Measurements from ENCODE around the gene NSD2. TPM values are rescaled to one million over a fixed set of nuclear protein-coding genes. Genes with fewer than 3 reads are reported as not detected.

Gene NSD2
- total RNA-seq, 1 experiment from 2014 or later = 69.0 TPM

DNA sequence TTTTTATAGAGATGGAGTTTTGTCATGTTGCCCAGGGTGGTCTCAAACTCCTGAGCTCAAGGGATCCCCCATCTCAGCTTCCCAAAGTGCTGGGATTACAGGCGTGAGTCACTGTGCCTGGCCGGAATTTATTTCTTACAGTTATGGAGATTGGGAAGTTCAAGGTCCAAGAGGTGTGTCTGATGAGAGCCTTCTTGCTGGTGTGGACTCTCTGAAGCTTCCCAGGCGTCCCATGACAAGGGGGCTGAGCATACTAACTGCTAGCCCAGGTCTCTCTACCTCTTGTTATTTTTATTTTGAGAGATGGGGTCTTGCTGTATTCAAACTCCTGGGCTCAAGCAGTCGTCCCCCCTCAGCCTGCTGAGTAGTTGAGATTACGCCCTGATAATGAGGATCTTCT is 2.9 kb upstream of the NSD2 start:
- BruUV-seq (replicated peaks) = no TSS peak
- Histone ChIP-seq H4K20me1 (ENCODE audit: low read length) (no peaks in the 10 kb centered on the region), H3K79me2 (ENCODE audit: low read length) (peaks cover 15% of the 10 kb centered on the region), H2AFZ (ENCODE audit: low read length) (no peak overlapping the region), H3K27me3 (ENCODE audit: low read length) (no peaks in the 10 kb centered on the region), H3K36me3 (ENCODE audit: low read depth, low read length) (no peaks in the 10 kb centered on the region), H3K4me2 (ENCODE audit: low read length) (no peak overlapping the region), H3K9ac (ENCODE audit: low read length) (no peak overlapping the region), H3K9me2 (replicated peaks; ENCODE audit: low read length) (no peaks in the 10 kb centered on the region), H3K4me1 (ENCODE audit: insufficient read depth, low read length) (peaks cover 13% of the 10 kb centered on the region), H3K27ac (ENCODE audit: low read length) (no peak overlapping the region), H3K4me3 (ENCODE audit: low read length) (no peak overlapping the region), H3F3A (ENCODE audit: low read length, unreplicated experiment) (no peaks in the 10 kb centered on the region), H3K9me3 (ENCODE audit: low read length) (no peaks in the 10 kb centered on the region)
- TF ChIP-seq, protein P1, sequence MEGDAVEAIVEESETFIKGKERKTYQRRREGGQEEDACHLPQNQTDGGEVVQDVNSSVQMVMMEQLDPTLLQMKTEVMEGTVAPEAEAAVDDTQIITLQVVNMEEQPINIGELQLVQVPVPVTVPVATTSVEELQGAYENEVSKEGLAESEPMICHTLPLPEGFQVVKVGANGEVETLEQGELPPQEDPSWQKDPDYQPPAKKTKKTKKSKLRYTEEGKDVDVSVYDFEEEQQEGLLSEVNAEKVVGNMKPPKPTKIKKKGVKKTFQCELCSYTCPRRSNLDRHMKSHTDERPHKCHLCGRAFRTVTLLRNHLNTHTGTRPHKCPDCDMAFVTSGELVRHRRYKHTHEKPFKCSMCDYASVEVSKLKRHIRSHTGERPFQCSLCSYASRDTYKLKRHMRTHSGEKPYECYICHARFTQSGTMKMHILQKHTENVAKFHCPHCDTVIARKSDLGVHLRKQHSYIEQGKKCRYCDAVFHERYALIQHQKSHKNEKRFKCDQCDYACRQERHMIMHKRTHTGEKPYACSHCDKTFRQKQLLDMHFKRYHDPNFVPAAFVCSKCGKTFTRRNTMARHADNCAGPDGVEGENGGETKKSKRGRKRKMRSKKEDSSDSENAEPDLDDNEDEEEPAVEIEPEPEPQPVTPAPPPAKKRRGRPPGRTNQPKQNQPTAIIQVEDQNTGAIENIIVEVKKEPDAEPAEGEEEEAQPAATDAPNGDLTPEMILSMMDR (conservative IDR thresholded peaks at IDR 0.05; ENCODE audit: low read depth, low read length) = no peak
- TF ChIP-seq EZH2 (IDR thresholded peaks at IDR 0.05; ENCODE audit: low read length, unreplicated experiment) (no peak), EZH2phosphoT487 (IDR thresholded peaks at IDR 0.05; ENCODE audit: borderline replicate concordance, low read length) (no peak)
- CTCF ChIA-PET = interaction anchor here (0.6 kb wide), 1 partner anchor 44 kb away, joined by 13 read pairs; no protein-coding TSS in a partner anchor
- intact Hi-C loops (cut with micrococcal nuclease) = no loop called here
- no peak for DNase-seq
- POLR2A ChIA-PET (ENCODE audit: unreplicated experiment) = interaction anchor here (0.6 kb wide), 1 partner anchor 545 kb away, joined by 10 read pairs; no protein-coding TSS in a partner anchor
- no peak for ATAC-seq

DNA sequence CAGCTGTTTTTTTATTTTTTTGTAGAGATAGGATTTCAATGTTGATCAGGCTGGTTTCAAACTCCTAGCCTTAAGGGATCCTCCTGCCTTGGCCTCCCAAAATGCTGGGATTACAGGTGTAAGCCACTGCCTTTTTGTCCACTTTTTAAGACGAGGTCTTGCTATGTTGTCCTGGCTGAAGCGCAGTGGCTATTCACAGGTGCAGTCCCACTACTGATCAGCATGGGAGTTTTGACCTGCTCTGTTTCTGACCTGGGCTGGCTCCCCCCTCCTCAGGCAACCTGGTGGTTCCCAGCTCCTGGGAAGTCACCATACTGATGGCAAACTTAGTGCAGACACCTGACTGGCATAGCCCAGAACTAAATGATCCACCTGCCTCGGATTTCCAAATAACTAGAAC is 2.3 kb upstream of the NSD2 start:
- no peak for TF ChIP-seq EZH2phosphoT487 (IDR thresholded peaks at IDR 0.05; ENCODE audit: borderline replicate concordance, low read length)
- TF ChIP-seq, protein P1 (conservative IDR thresholded peaks at IDR 0.05; ENCODE audit: low read depth, low read length) = no peak
- Histone ChIP-seq H3K36me3 (ENCODE audit: low read depth, low read length) (no peaks in the 10 kb centered on the region), H3K27me3 (ENCODE audit: low read length) (no peaks in the 10 kb centered on the region), H3K4me2 (ENCODE audit: low read length) (no peak overlapping the region), H3K4me3 (ENCODE audit: low read length) (no peak overlapping the region), H3K27ac (ENCODE audit: low read length) (no peak overlapping the region), H3F3A (ENCODE audit: low read length, unreplicated experiment) (no peaks in the 10 kb centered on the region), H3K79me2 (ENCODE audit: low read length) (peaks cover 21% of the 10 kb centered on the region), H3K9me2 (replicated peaks; ENCODE audit: low read length) (no peaks in the 10 kb centered on the region), H3K9ac (ENCODE audit: low read length) (no peak overlapping the region), H3K9me3 (ENCODE audit: low read length) (no peaks in the 10 kb centered on the region), H4K20me1 (ENCODE audit: low read length) (peaks cover 5% of the 10 kb centered on the region), H2AFZ (ENCODE audit: low read length) (no peak overlapping the region), H3K4me1 (ENCODE audit: insufficient read depth, low read length) (peaks cover 19% of the 10 kb centered on the region)
- ChIA-PET POLR2A (ENCODE audit: unreplicated experiment) (no interaction called here), CTCF (no interaction called here)
- BruUV-seq (replicated peaks) = no TSS peak
- DNase-seq (no peak), ATAC-seq (no peak)
- intact Hi-C loops (cut with micrococcal nuclease) = no loop called here

GRCh38 chr4:1869530-1870327 is 1.5 kb upstream of the NSD2 start:
- Histone ChIP-seq H3K79me2 (ENCODE audit: low read length) (peaks cover 29% of the 10 kb centered on the region), H3K4me1 (ENCODE audit: insufficient read depth, low read length) (peaks cover 25% of the 10 kb centered on the region)
- ATAC-seq = no peak

More at GRCh38 chr4:1869530-1870327, 1.5 kb upstream of the NSD2 start:
- ChIA-PET POLR2A (ENCODE audit: unreplicated experiment) (no interaction called here), CTCF (interaction anchor here (0.5 kb wide), 1 partner anchor 102 kb away, joined by 6 read pairs; no protein-coding TSS in a partner anchor)
- DNase-seq = no peak
- Histone ChIP-seq H3K27me3 (ENCODE audit: low read length) (no peaks in the 10 kb centered on the region), H3K36me3 (ENCODE audit: low read depth, low read length) (no peaks in the 10 kb centered on the region), H3K4me3 (ENCODE audit: low read length) (peak overlapping the region; percentile 67), H3K9ac (ENCODE audit: low read length) (peak overlapping the region; percentile 85), H3K4me2 (ENCODE audit: low read length) (peak overlapping the region; percentile 78), H3K9me2 (replicated peaks; ENCODE audit: low read length) (no peaks in the 10 kb centered on the region), H4K20me1 (ENCODE audit: low read length) (peaks cover 11% of the 10 kb centered on the region), H3K9me3 (ENCODE audit: low read length) (no peaks in the 10 kb centered on the region), H3K27ac (ENCODE audit: low read length) (peak overlapping the region; percentile 87), H3F3A (ENCODE audit: low read length, unreplicated experiment) (no peaks in the 10 kb centered on the region), H2AFZ (ENCODE audit: low read length) (peak overlapping the region; percentile 88)
- BruUV-seq (replicated peaks) = TSS peak; percentile 46
- intact Hi-C loops (cut with micrococcal nuclease) = no loop called here
- TF ChIP-seq EZH2 (IDR thresholded peaks at IDR 0.05; ENCODE audit: low read length, unreplicated experiment) (no peak), EZH2phosphoT487 (IDR thresholded peaks at IDR 0.05; ENCODE audit: borderline replicate concordance, low read length) (no peak)
- TF ChIP-seq, protein P1 (conservative IDR thresholded peaks at IDR 0.05; ENCODE audit: low read depth, low read length) = no peak
